ENCODE results near the gene SPATS2L.

The SPATS2L gene

DNA sequence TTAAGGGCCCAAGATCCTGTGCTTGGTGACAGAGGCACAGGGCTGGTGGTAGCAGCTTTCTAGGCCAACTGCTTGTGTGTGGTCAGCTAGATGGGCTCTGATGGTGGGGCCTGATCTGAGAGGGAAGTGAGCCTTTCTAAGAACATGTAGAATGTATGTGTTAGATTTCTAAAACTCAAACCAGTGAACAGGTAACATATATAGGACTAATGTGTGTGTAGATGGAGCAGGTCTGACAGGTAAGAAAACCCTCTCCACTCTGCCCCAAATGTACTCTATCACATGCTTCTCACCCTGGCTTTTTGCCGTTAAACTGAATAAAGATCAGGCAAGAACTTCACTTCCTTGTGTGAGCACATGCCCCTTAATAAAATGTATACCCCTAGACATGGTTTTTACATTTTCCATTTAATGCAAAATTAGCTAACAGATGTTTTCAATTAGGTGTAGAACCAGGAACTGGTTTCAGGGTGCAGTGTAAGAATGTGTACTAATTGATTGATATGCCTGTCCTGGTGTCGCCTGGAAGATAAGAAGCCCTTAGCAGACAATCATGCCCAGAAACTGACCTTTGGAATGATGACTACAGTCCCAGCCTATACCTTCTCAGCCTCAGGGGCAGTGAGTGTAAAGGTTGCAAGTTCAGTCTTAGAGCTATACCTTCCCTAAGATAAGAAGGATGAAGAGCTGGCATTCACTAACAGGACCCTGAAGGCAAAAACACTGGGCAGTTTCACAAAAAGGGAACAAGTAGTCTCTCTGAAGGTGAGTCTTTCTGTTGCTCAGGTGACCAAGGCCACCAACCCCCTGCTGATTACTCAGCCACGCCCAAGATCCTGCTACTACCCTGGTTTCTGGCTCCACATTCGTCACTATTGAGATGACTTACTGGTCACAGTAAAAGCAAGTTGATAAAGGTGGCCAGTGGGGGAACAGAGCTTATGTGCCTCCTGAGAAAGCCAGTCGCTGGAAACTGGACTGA, 71.2 kb downstream of the SPATS2L start:
- DNase-seq (ENCODE audit: low read depth in 2 of 2) = no peak

DNA sequence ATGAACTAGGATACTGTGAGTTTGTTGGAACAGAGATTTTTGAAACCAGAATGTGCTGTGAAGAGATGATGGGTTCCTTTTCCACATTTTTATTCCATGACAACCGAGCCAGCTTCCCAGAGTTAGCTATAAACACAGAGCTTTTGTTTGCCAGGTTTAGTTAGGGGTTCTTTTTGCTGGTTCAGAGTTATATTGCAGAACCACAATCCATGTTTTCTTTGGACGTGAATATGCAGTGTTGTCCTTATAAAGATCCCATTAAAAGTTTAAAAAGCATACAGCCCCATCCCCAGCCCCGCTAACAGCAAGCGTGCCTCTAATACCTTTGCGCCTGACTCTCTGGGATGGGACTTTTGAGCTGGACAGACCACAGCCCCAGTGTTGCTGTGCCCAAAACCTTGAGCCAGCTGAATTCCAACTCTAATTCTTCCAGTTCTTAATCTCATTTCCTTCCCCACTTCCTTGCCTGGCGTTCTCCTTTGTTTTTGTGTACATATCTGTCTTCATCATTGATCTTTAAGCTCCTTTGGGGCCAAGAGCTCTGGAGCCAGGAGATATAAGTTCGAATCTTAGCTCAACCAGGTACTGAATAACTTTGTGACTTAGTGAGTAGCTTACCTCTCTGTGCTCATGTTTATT, 72.3 kb downstream of the SPATS2L start:
- DNase-seq (ENCODE audit: low read depth in 2 of 2) = no peak

DNA sequence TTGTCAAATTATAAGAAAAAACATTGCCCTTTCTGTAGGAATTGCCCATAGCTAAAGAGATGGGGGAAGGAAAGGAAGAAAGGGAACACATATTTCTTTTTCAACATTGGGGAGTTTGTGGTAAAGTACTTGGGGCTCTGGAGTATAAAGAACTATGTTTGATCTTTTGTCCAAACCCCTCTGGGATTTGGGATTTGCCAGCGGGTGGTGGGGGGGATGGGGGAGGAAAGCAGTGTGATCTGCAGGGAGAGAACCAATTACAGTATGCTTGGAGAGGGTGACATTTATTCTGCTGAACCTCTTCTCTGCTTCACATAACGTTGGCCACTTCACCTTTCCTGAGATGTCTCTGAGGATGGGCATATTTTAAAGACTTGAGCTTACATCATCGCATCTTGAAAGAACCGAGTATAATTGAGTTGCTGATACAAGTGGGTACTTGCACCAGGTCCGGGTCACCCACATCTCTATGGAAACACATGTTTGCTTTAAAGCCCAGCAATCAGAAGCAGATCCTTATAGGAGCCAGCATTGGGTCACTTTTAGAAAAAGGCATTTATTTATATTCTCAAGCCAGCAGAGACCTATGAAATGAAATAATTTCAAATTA, 73.1 kb downstream of the SPATS2L start:
- DNase-seq (ENCODE audit: low read depth in 2 of 2) = no peak

DNA sequence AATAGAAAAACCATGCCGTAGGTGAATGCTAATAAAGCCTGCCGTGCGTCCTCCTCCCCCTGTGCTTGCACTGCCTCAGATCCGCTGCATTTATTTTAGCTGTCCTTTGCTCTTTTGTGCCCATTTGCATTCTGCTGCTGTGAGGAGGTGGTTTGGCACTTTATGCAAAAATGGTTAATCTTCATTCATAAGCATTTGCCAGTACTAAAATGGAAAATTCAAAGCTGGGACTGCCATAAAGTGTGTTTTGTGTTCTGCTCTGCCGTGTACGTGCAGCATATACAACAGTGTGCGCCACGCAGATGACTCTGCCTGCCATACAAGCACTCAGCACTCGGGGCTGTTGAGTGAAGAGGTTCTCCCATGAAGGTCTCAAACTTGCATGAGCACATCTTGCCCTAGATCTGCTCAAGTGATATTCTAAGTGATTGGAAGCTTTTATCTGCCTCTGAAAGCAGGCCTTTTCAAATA, 73.6 kb downstream of the SPATS2L start:
- DNase-seq (ENCODE audit: low read depth in 2 of 2) = no peak

DNA sequence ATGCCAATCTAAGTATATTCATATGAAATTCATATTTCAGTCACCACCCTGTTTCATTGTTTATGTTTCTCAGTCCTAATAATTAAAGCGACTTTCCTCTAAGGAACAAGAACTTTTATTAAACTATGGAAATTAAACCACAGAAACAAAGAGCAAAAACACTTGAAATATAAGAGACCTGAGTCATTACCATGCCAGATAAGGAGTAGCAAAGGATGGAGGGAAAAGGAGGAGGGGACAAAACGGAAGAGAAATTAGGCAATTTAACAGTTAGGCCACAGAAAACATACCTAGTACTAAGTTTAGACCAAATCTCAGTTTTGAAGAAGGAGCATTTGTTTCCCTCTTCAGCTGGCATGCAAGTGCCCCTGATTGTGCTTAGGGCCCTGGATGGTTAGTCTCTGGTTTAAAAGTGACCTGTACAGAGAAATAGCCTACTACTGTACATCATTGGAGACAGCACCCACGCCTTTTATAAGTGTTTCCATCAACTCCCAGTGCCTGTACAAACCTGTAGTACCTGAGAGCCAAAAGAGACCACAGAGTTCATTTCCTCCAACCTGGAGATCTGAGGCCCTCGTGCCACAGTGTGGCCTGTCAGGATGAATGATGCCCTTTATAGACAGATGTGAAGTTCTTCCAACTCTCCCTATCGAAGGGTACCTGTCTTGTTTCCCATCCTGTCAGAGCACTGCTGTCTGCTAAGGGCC, 74.5 kb downstream of the SPATS2L start:
- DNase-seq (ENCODE audit: low read depth in 2 of 2) = no peak

DNA sequence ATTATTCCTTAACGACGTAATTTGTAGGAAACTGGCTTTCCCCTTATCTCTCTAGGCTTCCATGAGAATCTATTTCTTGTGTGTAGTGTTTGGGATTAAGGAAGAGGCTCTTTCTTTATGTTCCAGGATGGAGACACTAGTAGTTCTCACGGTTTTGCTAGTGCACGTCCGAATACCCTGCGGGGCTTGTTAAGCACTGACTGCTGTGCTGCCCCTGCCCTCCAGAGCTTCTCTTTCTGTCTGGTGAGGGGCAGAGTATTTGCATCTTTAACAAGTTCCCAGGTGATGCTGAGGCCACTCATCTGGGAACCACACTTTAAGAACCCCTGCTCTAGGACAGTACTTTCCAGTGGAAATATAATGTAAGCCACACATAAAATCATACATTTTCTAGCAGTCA, 76.4 kb downstream of the SPATS2L start:
- DNase-seq (ENCODE audit: low read depth in 2 of 2) = no peak

DNA sequence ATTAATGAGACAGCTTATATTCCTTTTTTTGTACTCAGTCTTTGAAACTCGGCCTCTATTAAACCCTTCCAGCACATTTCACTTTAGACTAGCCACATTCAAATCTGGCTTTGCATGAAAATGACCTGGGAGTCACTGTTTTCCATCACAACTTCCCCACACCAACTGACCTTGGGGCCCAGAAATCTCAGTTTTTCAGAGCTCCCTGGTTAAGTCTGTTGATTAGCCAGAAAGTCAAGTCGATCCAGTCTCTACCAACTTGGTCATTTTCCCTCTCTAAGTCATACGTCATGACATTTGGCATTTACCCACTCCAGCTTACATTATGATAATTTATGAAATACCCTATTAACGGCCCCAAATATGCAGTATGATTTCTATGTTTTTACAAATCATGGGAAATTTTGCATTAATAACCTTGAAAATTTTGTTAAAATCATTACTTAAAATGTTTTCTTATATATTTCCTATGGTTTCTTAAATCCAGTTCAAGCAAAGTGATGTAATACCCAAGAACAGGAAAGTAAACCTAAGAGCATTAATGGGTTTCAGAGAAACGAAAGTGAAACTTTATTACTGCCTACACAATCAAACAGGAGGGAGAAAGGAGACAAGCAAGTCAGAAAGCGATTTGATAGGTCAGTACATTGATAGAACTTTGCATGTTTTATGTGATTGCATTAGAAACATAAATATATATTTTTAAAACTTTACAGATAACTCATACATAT, 77.1 kb downstream of the SPATS2L start:
- DNase-seq (ENCODE audit: low read depth in 2 of 2) = no peak

DNA sequence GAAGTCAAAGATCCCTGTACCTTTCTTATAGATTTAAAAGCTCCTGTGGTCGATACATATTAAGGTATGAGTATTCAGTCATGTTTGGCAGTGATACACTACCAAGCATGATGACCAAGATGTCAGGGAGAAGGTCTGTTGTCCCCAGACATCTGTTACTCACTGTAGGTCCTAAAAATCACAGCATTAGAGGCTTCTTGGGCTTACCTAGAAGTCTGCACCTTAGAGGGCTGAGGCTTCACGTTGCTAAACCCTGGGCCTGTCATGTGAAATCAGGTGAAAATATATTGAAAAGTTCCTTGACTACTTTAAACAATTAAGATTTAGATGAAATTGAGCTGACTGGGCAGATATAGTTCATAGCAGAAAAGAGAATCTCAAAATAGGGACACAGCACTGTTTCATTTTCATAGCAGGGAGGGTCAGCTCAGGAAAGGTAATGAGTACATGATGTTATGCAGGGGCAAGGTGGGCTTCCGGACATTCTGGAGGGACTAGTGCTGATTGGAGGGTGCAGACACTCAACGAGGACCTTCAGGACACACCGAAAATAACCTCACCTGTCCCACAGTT, 78.7 kb downstream of the SPATS2L start:
- DNase-seq (ENCODE audit: low read depth in 2 of 2) = no peak

DNA sequence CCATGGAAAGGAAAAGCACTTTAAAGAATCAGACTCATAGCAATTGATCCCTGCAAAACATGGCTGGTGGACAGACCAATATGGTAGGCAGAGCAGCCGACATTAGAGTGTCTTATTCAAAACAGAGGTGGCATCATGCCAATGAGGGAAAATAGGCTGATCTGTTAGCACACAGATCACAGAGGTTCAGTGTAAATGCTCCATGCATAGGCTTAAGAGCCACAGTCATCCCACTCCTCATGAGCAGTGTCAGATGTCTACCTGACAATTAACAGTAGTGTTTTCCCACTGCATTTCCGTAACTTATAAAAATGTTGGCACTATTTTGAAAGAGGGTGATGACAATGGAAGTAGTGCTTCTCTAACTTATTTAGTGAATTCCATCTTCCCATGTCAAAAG, 86.7 kb downstream of the SPATS2L start:
- no peak for DNase-seq (ENCODE audit: low read depth in 2 of 2)

DNA sequence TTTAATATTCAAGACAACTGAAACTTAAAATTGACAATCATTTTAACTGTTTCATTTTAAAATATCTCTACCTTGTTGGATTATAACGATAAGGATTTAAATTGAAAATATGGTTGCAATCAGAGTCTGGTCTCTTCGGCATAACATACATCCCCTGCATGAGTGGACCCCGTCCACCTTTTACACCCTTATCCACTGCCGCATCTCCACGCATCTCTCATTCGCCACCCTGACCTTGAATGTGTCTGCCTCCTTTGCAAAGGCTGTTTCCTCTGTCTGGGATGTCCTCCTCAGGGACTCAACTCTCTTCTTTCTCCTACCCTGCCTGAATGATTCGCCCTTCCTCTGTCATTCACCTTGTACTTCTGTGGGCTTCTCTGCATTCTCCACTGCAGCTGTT, 87.6 kb downstream of the SPATS2L start:
- DNase-seq (ENCODE audit: low read depth in 2 of 2) = no peak

DNA sequence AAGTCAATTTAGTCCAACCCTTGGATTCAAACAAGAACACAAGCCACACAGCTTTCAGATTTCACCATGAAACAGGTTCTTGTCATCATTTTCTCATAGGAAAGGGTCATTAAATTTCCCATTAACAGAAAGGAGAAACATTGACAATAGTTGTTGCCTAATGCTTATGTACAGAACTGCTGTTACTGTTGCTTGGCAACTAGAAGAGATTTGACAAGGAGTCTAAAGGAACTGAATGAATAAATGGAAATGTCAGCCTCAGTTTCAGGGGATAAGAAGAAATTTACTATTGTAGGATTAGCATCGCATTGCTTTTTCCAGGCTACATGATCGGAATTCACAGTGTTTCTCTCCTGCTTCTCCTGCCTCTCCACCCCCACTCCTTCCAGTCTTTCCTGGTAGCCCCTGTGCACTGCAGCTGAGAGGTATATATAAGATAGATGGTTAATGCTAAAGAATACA, 90.3 kb downstream of the SPATS2L start:
- no peak for DNase-seq (ENCODE audit: low read depth in 2 of 2)

DNA sequence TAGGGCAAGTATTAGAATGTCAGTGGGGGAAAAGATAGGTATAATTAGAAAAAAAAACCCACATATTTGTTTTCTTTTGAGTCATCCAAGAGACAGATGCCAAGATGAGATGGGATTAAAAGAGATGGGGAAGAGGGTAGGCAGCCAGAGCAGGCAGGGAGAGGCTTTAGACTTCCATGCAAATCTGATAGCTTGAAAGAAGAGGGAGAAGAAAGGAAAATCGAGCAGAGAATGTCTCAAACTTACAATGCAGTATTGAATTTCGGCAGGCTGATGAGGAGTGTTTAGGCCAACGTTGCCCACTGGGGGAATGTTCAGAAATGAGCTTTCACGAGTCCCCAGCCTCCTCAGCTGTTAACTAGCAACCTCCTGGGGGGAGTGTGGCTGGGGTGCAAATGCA, 91.3 kb downstream of the SPATS2L start:
- DNase-seq (ENCODE audit: low read depth in 2 of 2) = no peak

DNA sequence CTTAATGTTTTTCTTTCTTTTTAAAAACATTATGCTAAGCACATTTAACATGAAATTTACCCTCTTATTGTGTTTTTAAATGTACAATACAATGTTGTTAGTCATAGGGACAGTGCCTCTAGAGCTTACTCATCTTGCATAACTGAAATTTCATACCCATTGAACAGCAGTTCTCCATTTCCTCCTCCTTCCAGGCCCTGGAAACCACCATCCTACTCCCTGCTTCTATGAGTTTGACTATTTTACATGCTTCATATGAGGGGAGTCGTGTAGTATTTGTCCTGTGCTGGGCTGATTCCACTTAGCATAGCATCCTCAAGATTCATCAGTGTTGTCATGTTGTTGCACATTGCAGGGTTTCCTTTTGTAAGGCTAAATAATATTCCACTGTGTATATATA, 92.6 kb downstream of the SPATS2L start:
- no peak for DNase-seq (ENCODE audit: low read depth in 2 of 2)

DNA sequence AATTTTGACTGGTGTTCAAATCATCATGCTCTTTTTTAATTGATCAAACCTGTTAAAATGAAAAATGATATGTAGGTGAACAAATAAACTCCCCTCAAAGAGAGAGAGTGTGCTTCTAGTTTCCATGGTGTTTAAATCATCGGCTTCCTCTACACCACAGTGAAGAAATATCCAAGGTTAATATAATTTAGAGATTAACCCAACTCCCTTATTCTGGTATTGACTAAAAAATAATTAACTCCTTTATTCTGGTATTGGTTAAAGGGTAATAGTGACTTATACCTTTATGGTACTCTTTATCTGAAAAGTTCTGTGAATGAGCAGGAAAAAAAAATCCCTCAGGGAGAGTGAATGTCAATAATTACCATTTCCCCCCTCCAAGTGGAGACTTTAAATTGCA, 93.1 kb downstream of the SPATS2L start:
- DNase-seq (ENCODE audit: low read depth in 2 of 2) = no peak

DNA sequence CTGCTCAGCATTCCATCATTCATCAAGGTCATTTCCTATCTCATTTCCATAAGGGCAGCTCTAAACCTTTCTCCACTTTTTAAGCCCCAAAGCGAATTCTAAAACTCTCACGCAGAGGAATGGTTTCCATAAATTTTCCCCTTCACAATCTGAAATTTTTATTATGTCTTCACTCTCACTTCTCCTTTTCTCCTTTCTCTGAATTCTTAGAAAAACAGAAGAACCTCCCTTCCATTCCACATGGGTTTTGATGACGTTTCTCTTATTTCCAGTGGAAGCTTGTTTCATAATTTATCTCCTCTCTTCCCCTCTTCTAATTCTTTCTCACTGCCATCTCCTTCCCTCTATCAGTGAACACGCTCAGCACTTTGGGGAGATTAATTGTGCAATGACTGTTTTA, 97.3 kb downstream of the SPATS2L start:
- no peak for DNase-seq (ENCODE audit: low read depth in 2 of 2)

DNA sequence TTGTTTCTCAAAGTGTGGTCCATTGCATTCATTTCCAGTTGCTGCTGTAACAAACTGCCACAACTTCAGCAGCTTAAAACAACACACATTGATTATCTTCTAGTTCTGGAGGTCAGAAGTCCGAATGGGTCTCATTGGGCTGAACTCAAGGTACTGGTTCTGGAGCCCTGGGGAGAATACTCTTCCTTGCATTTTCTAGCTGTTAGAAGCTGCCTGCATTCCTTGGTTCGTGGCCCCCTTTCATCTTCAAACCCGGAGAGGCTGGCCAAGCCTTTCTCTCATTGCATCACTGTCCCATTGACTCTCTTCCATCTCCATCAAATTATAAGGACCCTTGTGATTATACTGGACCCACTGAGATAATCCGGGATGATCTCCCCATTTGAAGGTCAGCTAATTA, 98.1 kb downstream of the SPATS2L start:
- DNase-seq (ENCODE audit: low read depth in 2 of 2) = no peak

DNA sequence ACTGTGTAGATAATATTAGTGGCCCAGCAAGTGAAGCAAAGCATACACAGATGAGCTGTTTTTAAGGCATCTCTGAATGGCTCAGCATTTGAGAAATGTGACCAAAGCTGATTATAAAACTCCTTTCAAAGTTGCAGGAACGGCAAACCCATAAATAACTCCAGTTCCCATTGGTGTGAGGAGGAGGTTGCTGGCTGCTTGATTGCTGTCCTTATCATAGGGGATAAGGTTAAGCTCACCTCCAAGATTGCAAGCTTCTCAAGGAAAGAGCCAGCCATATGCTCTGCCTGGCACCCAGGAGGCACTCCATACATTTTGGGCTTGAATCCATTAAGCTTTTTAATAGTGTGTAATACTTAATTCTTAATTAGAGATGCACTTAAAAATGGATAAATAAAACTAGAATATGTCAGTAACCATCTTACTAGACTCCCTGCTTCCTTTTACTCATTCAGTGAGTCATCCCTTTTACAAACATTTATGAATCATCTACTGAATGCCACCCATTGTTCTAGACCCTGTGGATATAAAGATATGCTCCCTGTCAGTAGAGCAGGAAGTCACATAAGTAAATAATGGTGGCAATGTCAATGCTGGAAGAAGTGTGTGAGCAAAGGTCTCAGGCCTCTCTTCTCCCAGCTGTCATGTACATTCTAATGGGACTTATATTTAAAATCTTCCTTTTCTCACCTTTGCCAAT, 99.3 kb downstream of the SPATS2L start:
- DNase-seq (ENCODE audit: low read depth in 2 of 2) = no peak

DNA sequence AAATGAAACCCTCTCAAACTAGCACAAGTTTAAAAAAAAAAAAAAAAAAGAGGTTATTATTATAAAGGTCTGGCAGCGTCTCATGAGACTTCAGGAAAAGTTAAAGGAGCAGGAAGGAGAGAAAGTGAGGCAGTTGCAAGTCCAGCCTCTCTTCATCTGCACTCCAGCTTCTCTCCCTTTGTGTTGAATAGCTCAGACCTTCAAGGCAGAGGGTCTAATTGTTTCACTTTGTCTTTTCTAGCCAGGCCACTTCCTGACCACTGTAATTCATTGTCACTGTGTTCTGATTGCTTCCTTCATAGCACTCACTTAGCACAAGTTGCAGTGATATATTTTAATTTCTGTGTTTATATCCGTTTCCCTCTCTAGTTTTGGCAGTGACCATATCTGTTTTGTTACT, 99.9 kb downstream of the SPATS2L start:
- no peak for DNase-seq (ENCODE audit: low read depth in 2 of 2)

DNA sequence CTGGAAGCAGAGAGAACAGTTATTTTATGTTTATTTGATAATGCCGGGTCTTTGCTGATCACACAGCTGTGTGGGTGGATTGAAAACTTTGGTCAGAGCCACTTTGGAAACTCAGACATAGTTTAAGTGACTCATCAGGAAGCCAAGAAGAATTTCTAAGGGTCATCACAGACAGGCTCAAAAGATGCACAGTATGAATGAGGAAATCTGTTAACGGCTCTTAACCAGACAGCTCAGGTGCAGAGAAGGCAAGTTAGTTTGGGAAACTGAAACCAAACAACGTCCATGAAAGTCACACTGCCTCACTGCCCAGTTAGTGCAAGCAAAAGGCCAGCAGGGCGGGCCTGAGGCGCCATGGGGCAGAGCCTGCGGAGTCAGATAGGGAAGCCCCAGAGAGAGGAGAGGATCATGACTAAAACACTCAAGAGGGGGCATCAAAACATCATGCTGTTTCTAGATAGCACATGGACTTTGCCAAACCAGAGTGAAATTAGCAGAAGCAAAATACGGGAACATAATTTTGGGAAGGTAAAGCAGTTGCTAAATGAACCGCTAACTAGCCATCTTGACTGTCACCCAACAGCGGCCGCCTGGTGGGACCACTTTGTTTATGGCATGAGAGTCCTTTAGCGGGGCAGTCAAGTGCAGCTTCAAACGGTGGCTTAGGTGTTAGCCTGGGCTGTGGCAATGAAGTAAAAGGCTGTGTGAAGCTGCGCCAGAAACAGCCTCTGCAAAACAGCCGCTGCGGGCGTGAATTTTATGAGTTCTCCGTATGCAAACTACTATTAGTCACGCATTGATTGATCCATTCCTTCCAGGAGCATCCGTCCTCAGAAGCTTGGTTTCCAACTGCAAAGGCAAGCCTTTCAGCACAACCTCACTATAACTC, 102.2 kb downstream of the SPATS2L start:
- DNase-seq (ENCODE audit: low read depth in 2 of 2) = no peak

All from stimulated activated CD4-positive, alpha-beta T cell treated with anti-CD3 and anti-CD28 coated beads, Interleukin-1b, Interleukin-23, amount 100 ng/mL, for 4 hours (primary cell).